OCI-LY1 (cell line): ENCODE data around the gene ACSL4.
A peak's percentile ranks its signal among the peaks of the same experiment; 100 is the strongest.

ENCODE experiments used
- H2AFZ ChIP-seq: fragments of 200-600 bp; sonication (generic), shearing (Covaris generic); 2 replicates; pipeline ENCODE4 v1.6.0; 2014; ENCODE audit warnings: antibody characterized with exemption, mild to moderate bottlenecking, low read length
- H3F3A ChIP-seq: fragments of 200-600 bp; sonication (generic), shearing (Covaris generic); 2 replicates; pipeline ENCODE4 v1.6.0; 2014; ENCODE audit warnings: mild to moderate bottlenecking, antibody characterized with exemption, low read length, moderate library complexity; ENCODE audit not compliant: insufficient read depth
- H3K27ac ChIP-seq: fragments of 200-600 bp; sonication (generic); 2 replicates; pipeline ENCODE4 v1.5.1; 2014; ENCODE audit warnings: low read length, mixed run types, mild to moderate bottlenecking, low read depth; ENCODE audit not compliant: poor library complexity, severe bottlenecking
- H3K27me3 ChIP-seq: fragments of 200-600 bp; sonication (generic); 2 replicates; pipeline ENCODE4 v1.6.0; 2014; ENCODE audit warnings: antibody characterized with exemption, mild to moderate bottlenecking, low read length, moderate library complexity; ENCODE audit not compliant: insufficient read depth
- H3K36me3 ChIP-seq: fragments of 200-600 bp; sonication (generic); 2 replicates; pipeline ENCODE4 v1.6.1; 2014; ENCODE audit warnings: mild to moderate bottlenecking, antibody characterized with exemption, low read length, moderate library complexity, mixed read lengths; ENCODE audit not compliant: insufficient read depth
- H3K4me1 ChIP-seq: fragments of 200-600 bp; sonication (generic); 2 replicates; pipeline ENCODE4 v1.5.1; 2014; ENCODE audit warnings: mild to moderate bottlenecking, low read length, moderate library complexity; ENCODE audit not compliant: insufficient read depth, severe bottlenecking
- H3K4me2 ChIP-seq: fragments of 200-600 bp; sonication (generic), shearing (Covaris generic); 2 replicates; pipeline ENCODE4 v1.6.1; 2014; ENCODE audit warnings: low read length
- H3K4me3 ChIP-seq: fragments of 200-600 bp; sonication (generic); 2 replicates; pipeline ENCODE4 v1.5.1; 2014; ENCODE audit warnings: low read length, low read depth, mild to moderate bottlenecking, mixed read lengths; ENCODE audit not compliant: poor library complexity, severe bottlenecking
- H3K79me2 ChIP-seq: fragments of 200-600 bp; shearing (Covaris generic); 2 replicates; pipeline ENCODE4 v1.6.1; 2016; ENCODE audit warnings: mixed run types, low read length, mixed read lengths; ENCODE audit not compliant: insufficient read depth
- H3K9ac ChIP-seq: fragments of 200-600 bp; sonication (generic), shearing (Covaris generic); 2 replicates; pipeline ENCODE4 v1.6.1; 2014; ENCODE audit warnings: mild to moderate bottlenecking, low read length, mixed read lengths
- H3K9me2 ChIP-seq: fragments of 200-600 bp; sonication (generic), shearing (Covaris generic); 2 replicates; pipeline ENCODE4 v1.6.1; 2014; ENCODE audit warnings: low read depth, mild to moderate bottlenecking, low read length, mixed read lengths
- H3K9me3 ChIP-seq: fragments of 200-600 bp; shearing (Covaris generic); 2 replicates; pipeline ENCODE4 v1.6.1; 2014; ENCODE audit warnings: low read length, mixed read lengths
- H4K20me1 ChIP-seq: fragments of 200-600 bp; sonication (generic), shearing (Covaris generic); 2 replicates; pipeline ENCODE4 v1.6.0; 2016; ENCODE audit warnings: mild to moderate bottlenecking, low read length; ENCODE audit not compliant: insufficient read depth
- CTCF ChIP-seq: fragments of 200-600 bp; sonication (generic), shearing (Covaris generic); IDR thresholded peaks from 2 replicates; pipeline ENCODE4 v1.5.1; 2017; ENCODE audit warnings: mild to moderate bottlenecking, antibody characterized with exemption, low read length, moderate library complexity, mixed read lengths
- EZH2 ChIP-seq: fragments of 200-600 bp; sonication (generic), shearing (Covaris generic); IDR thresholded peaks from 2 replicates; pipeline ENCODE4 v1.8.0; 2017; ENCODE audit warnings: borderline replicate concordance, mixed run types, mild to moderate bottlenecking, antibody characterized with exemption, low read length, moderate library complexity, mixed read lengths

ACSL4 gene

GRCh38 chrX:109632906-109633504, 100.1 kb downstream of the ACSL4 start:
- Histone ChIP-seq H3K36me3 (no peaks in the 10 kb centered on the region), H3K4me2 (no peak overlapping the region), H3K9ac (no peak overlapping the region), H2AFZ (no peak overlapping the region), H3K9me2 (no peaks in the 10 kb centered on the region), H3K27me3 (no peaks in the 10 kb centered on the region), H3F3A (no peaks in the 10 kb centered on the region), H4K20me1 (no peaks in the 10 kb centered on the region), H3K27ac (no peak overlapping the region), H3K4me1 (no peaks in the 10 kb centered on the region), H3K9me3 (no peaks in the 10 kb centered on the region), H3K4me3 (no peak overlapping the region), H3K79me2 (no peaks in the 10 kb centered on the region)
- TF ChIP-seq CTCF (peak; percentile 33; the same call in 1 of the 2 replicates), EZH2 (no peak)

- no peak overlapping the region for H2AFZ ChIP-seq
- no peaks in the 10 kb centered on the region for H3K36me3 ChIP-seq
- no peaks in the 10 kb centered on the region for H3K9me2 ChIP-seq
- H3K4me1 ChIP-seq = no peaks in the 10 kb centered on the region
- no peak for TF ChIP-seq CTCF
- no peak for TF ChIP-seq EZH2
- H3K9ac ChIP-seq = no peak overlapping the region
- H3K4me2 ChIP-seq = no peak overlapping the region
- no peaks in the 10 kb centered on the region for H3F3A ChIP-seq
- H3K27ac ChIP-seq = no peak overlapping the region
- no peaks in the 10 kb centered on the region for H3K9me3 ChIP-seq
- H4K20me1 ChIP-seq = no peaks in the 10 kb centered on the region
- H3K27me3 ChIP-seq = no peaks in the 10 kb centered on the region
- H3K79me2 ChIP-seq = no peaks in the 10 kb centered on the region
- no peak overlapping the region for H3K4me3 ChIP-seq
Observed at GRCh38 chrX:109629310-109629709, 103.7 kb downstream of the ACSL4 start.

- H3K4me2 ChIP-seq = no peak overlapping the region
- no peak overlapping the region for H3K4me3 ChIP-seq
- no peak overlapping the region for H3K9ac ChIP-seq
- H3K27me3 ChIP-seq = no peaks in the 10 kb centered on the region
- no peaks in the 10 kb centered on the region for H3K79me2 ChIP-seq
- H3K4me1 ChIP-seq = no peaks in the 10 kb centered on the region
- no peaks in the 10 kb centered on the region for H3F3A ChIP-seq
- H3K27ac ChIP-seq = no peak overlapping the region
- no peaks in the 10 kb centered on the region for H3K9me2 ChIP-seq
- H3K36me3 ChIP-seq = no peaks in the 10 kb centered on the region
- no peak overlapping the region for H2AFZ ChIP-seq
- H4K20me1 ChIP-seq = no peaks in the 10 kb centered on the region
- TF ChIP-seq EZH2 (no peak), CTCF (no peak)
- no peaks in the 10 kb centered on the region for H3K9me3 ChIP-seq
Observed at GRCh38 chrX:109626637-109627036, 106.4 kb downstream of the ACSL4 start.
